A673 (cell line): ENCODE results near the gene PNLIPRP1. TPM values are rescaled to one million over a fixed set of nuclear protein-coding genes. Genes with fewer than 3 reads are reported as not detected.

ENCODE experiments used
- BruUV-seq: library from RNA; stranded (reverse); fragments of 400-500 nt; replicated peaks from 2 replicates; lab custom pipeline; 2021; lab: Mats Ljungman, UMichigan
- CTCF ChIA-PET: fragments of 300-600 bp; sonication (Branson Sonifier 250); formaldehyde crosslinking; loops from one replicate; lab custom pipeline; 2022; ENCODE audit warnings: antibody characterized with exemption; lab: Charles Lee
- POLR2A ChIA-PET: fragments of 300-600 bp; sonication (Branson Sonifier 250); formaldehyde crosslinking; loops from one replicate; lab custom pipeline; 2022; ENCODE audit warnings: antibody characterized with exemption; ENCODE audit not compliant: low non-redundant PET; lab: Charles Lee
- DNase-seq: peaks from one replicate; pipeline ENCODE4 v3.0.0-alpha.2; 2015; ENCODE audit warnings: low spot score
- H3K27ac ChIP-seq: fragments of 200-600 bp; sonication (generic); 2 replicates; pipeline ENCODE4 v1.5.1; 2016; ENCODE audit warnings: mixed run types, low read depth, mild to moderate bottlenecking, mixed read lengths, antibody characterized with exemption, low read length; ENCODE audit not compliant: poor library complexity, severe bottlenecking
- H3K27me3 ChIP-seq: fragments of 200-600 bp; sonication (generic); replicated peaks from 2 replicates; pipeline ENCODE4 v1.6.1; 2017; ENCODE audit warnings: mixed run types, low read depth, mild to moderate bottlenecking, mixed read lengths, antibody characterized with exemption, low read length; ENCODE audit not compliant: insufficient read depth, poor library complexity
- H3K36me3 ChIP-seq: fragments of 200-600 bp; sonication (generic); 2 replicates; pipeline ENCODE4 v1.6.1; 2016; ENCODE audit warnings: mixed run types, mild to moderate bottlenecking, mixed read lengths, antibody characterized with exemption, low read length; ENCODE audit not compliant: insufficient read depth, poor library complexity, severe bottlenecking
- H3K4me1 ChIP-seq: fragments of 200-600 bp; sonication (generic); 2 replicates; pipeline ENCODE4 v1.6.1; 2017; ENCODE audit warnings: mixed run types, mild to moderate bottlenecking, mixed read lengths, antibody characterized with exemption, low read length; ENCODE audit not compliant: insufficient read depth, poor library complexity, severe bottlenecking
- H3K4me3 ChIP-seq: fragments of 200-600 bp; sonication (generic); 2 replicates; pipeline ENCODE4 v1.5.1; 2016; ENCODE audit warnings: low read depth, mixed run types, mild to moderate bottlenecking, mixed read lengths, low read length; ENCODE audit not compliant: poor library complexity, severe bottlenecking
- H3K9me3 ChIP-seq: fragments of 200-600 bp; sonication (generic); 2 replicates; pipeline ENCODE4 v1.6.1; 2016; ENCODE audit warnings: mixed run types, low read depth, mild to moderate bottlenecking, mixed read lengths, antibody characterized with exemption, low read length; ENCODE audit not compliant: poor library complexity, severe bottlenecking
- CTCF ChIP-seq: fragments of 300-800, 200-600 bp; sonication (generic); conservative IDR thresholded peaks from 2 replicates; pipeline ENCODE4 v1.5.1; 2017; ENCODE audit warnings: low read depth, mild to moderate bottlenecking, antibody characterized with exemption, low read length, moderate library complexity, mixed read lengths
- EZH2 ChIP-seq: fragments of 200-600 bp; sonication (generic); IDR thresholded peaks from 2 replicates; pipeline ENCODE4 v1.6.1; 2017; ENCODE audit warnings: borderline replicate concordance, low read depth, mild to moderate bottlenecking, mixed read lengths, antibody characterized with exemption, low read length; ENCODE audit not compliant: poor library complexity, severe bottlenecking
- intact Hi-C: fragments of 100-400 bp; cut with micrococcal nuclease; formaldehyde crosslinking; loops from one replicate; pipeline ENCODE4 v1.10.0; 2022; ENCODE audit not compliant: unreplicated experiment
- total RNA-seq: library from RNA; stranded (reverse); gene quantifications from 2 replicates; pipeline ENCODE4 v1.2.3, GENCODE V29; 2021

The PNLIPRP1 gene
- total RNA-seq, 1 experiment from 2014 or later = not detected

DNA sequence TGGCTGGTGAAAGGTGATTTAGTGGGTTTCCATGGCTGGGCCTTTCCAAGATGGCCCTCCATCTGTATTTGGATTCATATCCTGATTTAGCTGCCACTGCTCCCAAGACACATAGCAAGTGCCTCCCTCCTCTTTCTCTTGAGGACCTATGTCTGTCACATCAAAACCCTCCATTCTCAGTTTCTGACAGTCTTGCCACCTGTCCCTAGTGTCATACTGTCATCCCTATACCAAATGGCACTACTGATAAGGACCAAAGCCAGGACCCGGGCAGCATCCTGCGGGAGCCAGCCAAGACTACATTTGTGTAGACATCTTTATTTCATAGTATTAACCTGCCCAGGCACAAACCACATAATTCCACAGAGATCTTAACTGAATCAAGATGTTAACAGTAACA lies 64.8 kb downstream of the PNLIPRP1 start:
- DNase-seq = no peak
- Histone ChIP-seq H3K27ac (no peak overlapping the region), H3K9me3 (no peaks in the 10 kb centered on the region), H3K4me1 (no peaks in the 10 kb centered on the region), H3K27me3 (peaks cover 18% of the 10 kb centered on the region), H3K4me3 (no peak overlapping the region), H3K36me3 (no peaks in the 10 kb centered on the region)
- intact Hi-C loops = no loop called here
- TF ChIP-seq EZH2 (no peak), CTCF (no peak)
- BruUV-seq = no TSS peak
- CTCF ChIA-PET = no interaction called here
- POLR2A ChIA-PET = no interaction called here

GRCh38 chr10:116656044-116656443 lies 65.3 kb downstream of the PNLIPRP1 start:
- TF ChIP-seq CTCF = no peak
- intact Hi-C loops = no loop called here
- no peaks in the 10 kb centered on the region for H3K36me3 ChIP-seq
- BruUV-seq = no TSS peak
- H3K4me1 ChIP-seq = no peaks in the 10 kb centered on the region
- ChIA-PET POLR2A (no interaction called here), CTCF (no interaction called here)
- H3K27me3 ChIP-seq = peaks cover 18% of the 10 kb centered on the region
- no peak overlapping the region for H3K4me3 ChIP-seq
- H3K27ac ChIP-seq = no peak overlapping the region
- no peak for DNase-seq
- no peaks in the 10 kb centered on the region for H3K9me3 ChIP-seq

- POLR2A ChIA-PET = no interaction called here
- intact Hi-C loops = no loop called here
- Histone ChIP-seq H3K4me3 (no peak overlapping the region), H3K4me1 (no peaks in the 10 kb centered on the region), H3K9me3 (no peaks in the 10 kb centered on the region), H3K27me3 (peaks cover 8% of the 10 kb centered on the region), H3K36me3 (no peaks in the 10 kb centered on the region), H3K27ac (no peak overlapping the region)
- BruUV-seq = no TSS peak
- TF ChIP-seq EZH2 (no peak), CTCF (no peak)
- CTCF ChIA-PET = no interaction called here
- no peak for DNase-seq
Observed at GRCh38 chr10:116657863-116658551, 67.2 kb downstream of the PNLIPRP1 start.

Other genes with a start within 250 kb of the PNLIPRP1 start
- not detected in 2 replicates for gene PNLIPRP3, start 163.1 kb upstream of the PNLIPRP1 start, total RNA-seq
- not detected in 2 replicates for gene PNLIP, start 45.0 kb upstream of the PNLIPRP1 start, total RNA-seq
- not detected in 2 replicates for gene PNLIPRP2, start 30.0 kb downstream of the PNLIPRP1 start, total RNA-seq
- 1.4 and 1.5 TPM in 2 replicates for gene HSPA12A, start 151.6 kb downstream of the PNLIPRP1 start, total RNA-seq